ENCODE data around the gene TRIM66.

TRIM66 gene

GRCh38 chr11:8712506-8712905 is 30.0 kb upstream of the TRIM66 start:
- DNase-seq: no peak

GRCh38 chr11:8711895-8712442 is 29.5 kb upstream of the TRIM66 start:
- DNase-seq: no peak

GRCh38 chr11:8709777-8710176 is 27.3 kb upstream of the TRIM66 start:
- no peak for DNase-seq

- no peak for DNase-seq
Measured at GRCh38 chr11:8709002-8709672, 26.7 kb upstream of the TRIM66 start.

- no peak for DNase-seq
Measured at GRCh38 chr11:8707541-8708191, 25.2 kb upstream of the TRIM66 start.

- DNase-seq: no peak
Measured at GRCh38 chr11:8706673-8707432, 24.4 kb upstream of the TRIM66 start.

GRCh38 chr11:8705146-8705545 is 22.7 kb upstream of the TRIM66 start:
- no peak for DNase-seq

GRCh38 chr11:8704136-8704535 is 21.7 kb upstream of the TRIM66 start:
- no peak for DNase-seq

GRCh38 chr11:8702598-8702915 is 20.1 kb upstream of the TRIM66 start:
- DNase-seq: no peak

- no peak for DNase-seq
Measured at GRCh38 chr11:8701891-8702597, 19.6 kb upstream of the TRIM66 start.

- DNase-seq: no peak
Measured at GRCh38 chr11:8699903-8700302, 17.4 kb upstream of the TRIM66 start.

GRCh38 chr11:8698917-8699441 is 16.5 kb upstream of the TRIM66 start:
- DNase-seq: no peak

- no peak for DNase-seq
Measured at GRCh38 chr11:8698379-8698851, 15.9 kb upstream of the TRIM66 start.

- DNase-seq: no peak
Measured at GRCh38 chr11:8697054-8697453, 14.6 kb upstream of the TRIM66 start.

GRCh38 chr11:8694137-8694536 is 11.7 kb upstream of the TRIM66 start:
- no peak for DNase-seq

- DNase-seq: no peak
Measured at GRCh38 chr11:8693555-8693954, 11.1 kb upstream of the TRIM66 start.

GRCh38 chr11:8693010-8693551 is 10.6 kb upstream of the TRIM66 start:
- no peak for DNase-seq

GRCh38 chr11:8692417-8692816 is 10.0 kb upstream of the TRIM66 start:
- no peak for DNase-seq

- no peak for DNase-seq
Measured at GRCh38 chr11:8691601-8692000, 9.1 kb upstream of the TRIM66 start.

- no peak for DNase-seq
Measured at GRCh38 chr11:8690374-8691342, 8.2 kb upstream of the TRIM66 start.

GRCh38 chr11:8689726-8690255 is 7.3 kb upstream of the TRIM66 start:
- DNase-seq: no peak
